ENCODE data around the gene JAKMIP3.

JAKMIP3 gene

GRCh38 chr10:132104471-132105301 lies 38.9 kb downstream of the JAKMIP3 start:
- Histone ChIP-seq H3K27ac (ENCODE audit: low read length) (no peak overlapping the region), H3K9me3 (ENCODE audit: control insufficient read depth in 2 of 2, low read length in 2 of 2) (no peaks in the 10 kb centered on the region), H3K4me1 (ENCODE audit: control insufficient read depth, insufficient read depth, low read length) (peaks cover 4% of the 10 kb centered on the region), H3K36me3 (ENCODE audit: control insufficient read depth in 2 of 2, insufficient read depth in 2 of 2, low read length in 2 of 2) (no peaks in the 10 kb centered on the region), H3K27me3 (ENCODE audit: control insufficient read depth in 1 of 2, insufficient read depth in 2 of 2, low read length in 2 of 2) (no peaks in the 10 kb centered on the region), H3K4me3 (ENCODE audit: low read length in 2 of 2) (no peak overlapping the region), H3K9ac (ENCODE audit: low read length in 2 of 2) (no peak overlapping the region)

- Histone ChIP-seq H3K4me3 (ENCODE audit: low read length in 2 of 2) (no peak overlapping the region), H3K27ac (ENCODE audit: low read length) (no peak overlapping the region), H3K27me3 (ENCODE audit: control insufficient read depth in 1 of 2, insufficient read depth in 2 of 2, low read length in 2 of 2) (no peaks in the 10 kb centered on the region), H3K36me3 (ENCODE audit: control insufficient read depth in 2 of 2, insufficient read depth in 2 of 2, low read length in 2 of 2) (no peaks in the 10 kb centered on the region), H3K4me1 (ENCODE audit: control insufficient read depth, insufficient read depth, low read length) (peaks cover 4% of the 10 kb centered on the region), H3K9ac (ENCODE audit: low read length in 2 of 2) (no peak overlapping the region), H3K9me3 (ENCODE audit: control insufficient read depth in 2 of 2, low read length in 2 of 2) (no peaks in the 10 kb centered on the region)
Measured at GRCh38 chr10:132105302-132105995, 39.7 kb downstream of the JAKMIP3 start.

- H3K27ac ChIP-seq (ENCODE audit: low read length): no peak overlapping the region
- H3K4me3 ChIP-seq (ENCODE audit: low read length in 2 of 2): no peak overlapping the region
- peaks cover 4% of the 10 kb centered on the region for H3K4me1 ChIP-seq (ENCODE audit: control insufficient read depth, insufficient read depth, low read length)
- H3K36me3 ChIP-seq (ENCODE audit: control insufficient read depth in 2 of 2, insufficient read depth in 2 of 2, low read length in 2 of 2): no peaks in the 10 kb centered on the region
- H3K27me3 ChIP-seq (ENCODE audit: control insufficient read depth in 1 of 2, insufficient read depth in 2 of 2, low read length in 2 of 2): no peaks in the 10 kb centered on the region
- no peak overlapping the region for H3K9ac ChIP-seq (ENCODE audit: low read length in 2 of 2)
- H3K9me3 ChIP-seq (ENCODE audit: control insufficient read depth in 2 of 2, low read length in 2 of 2): no peaks in the 10 kb centered on the region
Measured at GRCh38 chr10:132106431-132106830, 40.7 kb downstream of the JAKMIP3 start.

GRCh38 chr10:132107186-132107948 lies 41.6 kb downstream of the JAKMIP3 start:
- Histone ChIP-seq H3K9me3 (ENCODE audit: control insufficient read depth in 2 of 2, low read length in 2 of 2) (no peaks in the 10 kb centered on the region), H3K4me3 (ENCODE audit: low read length in 2 of 2) (no peak overlapping the region), H3K27me3 (ENCODE audit: control insufficient read depth in 1 of 2, insufficient read depth in 2 of 2, low read length in 2 of 2) (no peaks in the 10 kb centered on the region), H3K4me1 (ENCODE audit: control insufficient read depth, insufficient read depth, low read length) (peaks cover 4% of the 10 kb centered on the region), H3K27ac (ENCODE audit: low read length) (no peak overlapping the region), H3K9ac (ENCODE audit: low read length in 2 of 2) (no peak overlapping the region), H3K36me3 (ENCODE audit: control insufficient read depth in 2 of 2, insufficient read depth in 2 of 2, low read length in 2 of 2) (no peaks in the 10 kb centered on the region)

GRCh38 chr10:132107949-132108877 lies 42.5 kb downstream of the JAKMIP3 start:
- Histone ChIP-seq H3K4me3 (ENCODE audit: low read length in 2 of 2) (no peak overlapping the region), H3K4me1 (ENCODE audit: control insufficient read depth, insufficient read depth, low read length) (peaks cover 4% of the 10 kb centered on the region), H3K9me3 (ENCODE audit: control insufficient read depth in 2 of 2, low read length in 2 of 2) (no peaks in the 10 kb centered on the region), H3K27ac (ENCODE audit: low read length) (no peak overlapping the region), H3K27me3 (ENCODE audit: control insufficient read depth in 1 of 2, insufficient read depth in 2 of 2, low read length in 2 of 2) (no peaks in the 10 kb centered on the region), H3K36me3 (ENCODE audit: control insufficient read depth in 2 of 2, insufficient read depth in 2 of 2, low read length in 2 of 2) (no peaks in the 10 kb centered on the region), H3K9ac (ENCODE audit: low read length in 2 of 2) (no peak overlapping the region)

GRCh38 chr10:132109341-132110110 lies 43.8 kb downstream of the JAKMIP3 start:
- no peak overlapping the region for H3K27ac ChIP-seq (ENCODE audit: low read length)
- H3K9ac ChIP-seq (ENCODE audit: low read length in 2 of 2): no peak overlapping the region
- H3K27me3 ChIP-seq (ENCODE audit: control insufficient read depth in 1 of 2, insufficient read depth in 2 of 2, low read length in 2 of 2): no peaks in the 10 kb centered on the region
- no peak overlapping the region for H3K4me3 ChIP-seq (ENCODE audit: low read length in 2 of 2)
- no peaks in the 10 kb centered on the region for H3K9me3 ChIP-seq (ENCODE audit: control insufficient read depth in 2 of 2, low read length in 2 of 2)
- no peaks in the 10 kb centered on the region for H3K36me3 ChIP-seq (ENCODE audit: control insufficient read depth in 2 of 2, insufficient read depth in 2 of 2, low read length in 2 of 2)
- H3K4me1 ChIP-seq (ENCODE audit: control insufficient read depth, insufficient read depth, low read length): peaks cover 4% of the 10 kb centered on the region

- no peaks in the 10 kb centered on the region for H3K27me3 ChIP-seq (ENCODE audit: control insufficient read depth in 1 of 2, insufficient read depth in 2 of 2, low read length in 2 of 2)
- no peak overlapping the region for H3K27ac ChIP-seq (ENCODE audit: low read length)
- no peaks in the 10 kb centered on the region for H3K9me3 ChIP-seq (ENCODE audit: control insufficient read depth in 2 of 2, low read length in 2 of 2)
- H3K4me3 ChIP-seq (ENCODE audit: low read length in 2 of 2): no peak overlapping the region
- H3K4me1 ChIP-seq (ENCODE audit: control insufficient read depth, insufficient read depth, low read length): peaks cover 4% of the 10 kb centered on the region
- H3K9ac ChIP-seq (ENCODE audit: low read length in 2 of 2): no peak overlapping the region
- no peaks in the 10 kb centered on the region for H3K36me3 ChIP-seq (ENCODE audit: control insufficient read depth in 2 of 2, insufficient read depth in 2 of 2, low read length in 2 of 2)
Measured at GRCh38 chr10:132110111-132110521, 44.4 kb downstream of the JAKMIP3 start.

- Histone ChIP-seq H3K27ac (ENCODE audit: low read length) (no peak overlapping the region), H3K4me3 (ENCODE audit: low read length in 2 of 2) (no peak overlapping the region), H3K4me1 (ENCODE audit: control insufficient read depth, insufficient read depth, low read length) (peaks cover 4% of the 10 kb centered on the region), H3K36me3 (ENCODE audit: control insufficient read depth in 2 of 2, insufficient read depth in 2 of 2, low read length in 2 of 2) (no peaks in the 10 kb centered on the region), H3K9ac (ENCODE audit: low read length in 2 of 2) (no peak overlapping the region), H3K27me3 (ENCODE audit: control insufficient read depth in 1 of 2, insufficient read depth in 2 of 2, low read length in 2 of 2) (no peaks in the 10 kb centered on the region), H3K9me3 (ENCODE audit: control insufficient read depth in 2 of 2, low read length in 2 of 2) (no peaks in the 10 kb centered on the region)
Measured at GRCh38 chr10:132110713-132111112, 45.0 kb downstream of the JAKMIP3 start.

GRCh38 chr10:132111121-132111731 lies 45.5 kb downstream of the JAKMIP3 start:
- H3K27ac ChIP-seq (ENCODE audit: low read length): no peak overlapping the region
- H3K9me3 ChIP-seq (ENCODE audit: control insufficient read depth in 2 of 2, low read length in 2 of 2): no peaks in the 10 kb centered on the region
- peaks cover 4% of the 10 kb centered on the region for H3K4me1 ChIP-seq (ENCODE audit: control insufficient read depth, insufficient read depth, low read length)
- no peaks in the 10 kb centered on the region for H3K36me3 ChIP-seq (ENCODE audit: control insufficient read depth in 2 of 2, insufficient read depth in 2 of 2, low read length in 2 of 2)
- no peak overlapping the region for H3K4me3 ChIP-seq (ENCODE audit: low read length in 2 of 2)
- H3K27me3 ChIP-seq (ENCODE audit: control insufficient read depth in 1 of 2, insufficient read depth in 2 of 2, low read length in 2 of 2): no peaks in the 10 kb centered on the region
- no peak overlapping the region for H3K9ac ChIP-seq (ENCODE audit: low read length in 2 of 2)

All from stomach smooth muscle (tissue), 2 donors.